RWPE1 (cell line): Measurements from ENCODE around the gene GPR180.
A peak's percentile ranks its signal among the peaks of the same experiment; 100 is the strongest.

ENCODE experiments used
- CTCF ChIA-PET: fragments of 350-600 bp; sonication (Branson Sonifier 250); formaldehyde crosslinking; extraction: SDS; loops from one replicate; lab custom pipeline; 2021; lab: Yijun Ruan, JAX
- POLR2A ChIA-PET: fragments of 400-600 bp; formaldehyde crosslinking; extraction: SDS; loops from one replicate; lab custom pipeline; 2020; ENCODE audit warnings: antibody characterized with exemption; ENCODE audit not compliant: low non-redundant PET; lab: Yijun Ruan, JAX
- DNase-seq: peaks from one replicate; pipeline ENCODE4 v3.0.0; 2012; ENCODE audit warnings: low spot score
- H3K27ac ChIP-seq: fragments of 450-650 bp; 2 replicates; pipeline ENCODE4 v1.5.1; 2017
- CTCF ChIP-seq: fragments of 450-650 bp; conservative IDR thresholded peaks from 2 replicates; pipeline ENCODE4 v1.5.1; 2017; ENCODE audit warnings: low read depth, mild to moderate bottlenecking

Gene GPR180

GRCh38 chr13:94613051-94613450, 11.4 kb downstream of the GPR180 start:
- DNase-seq: no peak
- H3K27ac ChIP-seq: no peak overlapping the region
- no peak for TF ChIP-seq CTCF
- POLR2A ChIA-PET: no interaction called here
- CTCF ChIA-PET: no interaction called here

- POLR2A ChIA-PET: no interaction called here
- CTCF ChIA-PET: interaction anchor here (0.5 to 3.5 kb wide), 11 partner anchors 21 to 1255 kb away, joined by 3 to 31 read pairs (median 3); partner anchors contain the start of gene TGDS
- DNase-seq: no peak
- peak; percentile 65 for TF ChIP-seq CTCF
- H3K27ac ChIP-seq: no peak overlapping the region
Observed at GRCh38 chr13:94617389-94618000, 15.8 kb downstream of the GPR180 start.

GRCh38 chr13:94620286-94620896, 18.7 kb downstream of the GPR180 start:
- H3K27ac ChIP-seq: no peak overlapping the region
- peak; percentile 41 for DNase-seq
- peak; percentile 73 for TF ChIP-seq CTCF
- CTCF ChIA-PET: interaction anchor here (0.5 to 1.3 kb wide), 9 partner anchors 10 to 783 kb away, joined by 3 to 6 read pairs (median 3); partner anchors contain the start of gene GPR180
- POLR2A ChIA-PET: no interaction called here

- no peak for TF ChIP-seq CTCF
- DNase-seq: no peak
- H3K27ac ChIP-seq: no peak overlapping the region
- ChIA-PET CTCF (interaction anchor here (0.8 kb wide), 1 partner anchor 17 kb away, joined by 4 read pairs; no protein-coding TSS in a partner anchor), POLR2A (no interaction called here)
Observed at GRCh38 chr13:94622344-94622743, 20.7 kb downstream of the GPR180 start.

GRCh38 chr13:94623316-94623715, 21.7 kb downstream of the GPR180 start:
- CTCF ChIA-PET: no interaction called here
- POLR2A ChIA-PET: no interaction called here
- DNase-seq: no peak
- TF ChIP-seq CTCF: no peak
- H3K27ac ChIP-seq: no peak overlapping the region

GRCh38 chr13:94630858-94631257, 29.2 kb downstream of the GPR180 start:
- TF ChIP-seq CTCF: no peak
- no peak for DNase-seq
- H3K27ac ChIP-seq: no peak overlapping the region
- CTCF ChIA-PET: interaction anchor here (0.5 to 1.1 kb wide), 2 partner anchors 10 to 29 kb away, joined by 3 read pairs; partner anchors contain the start of gene GPR180
- POLR2A ChIA-PET: no interaction called here
